NCI-H1417 (cell line): ENCODE measurements around the gene C20orf202.
"Not testable (repeated sequence)": the region's sequence is repeated elsewhere in the genome, so short reads cannot be mapped to it uniquely, and the experiment has no call there.

Source experiments
- DNase-seq, 3 experiments: peaks; one replicate each; lab custom pipeline; 2025; lab: John Stamatoyannopoulos, UW

The C20orf202 gene

DNA sequence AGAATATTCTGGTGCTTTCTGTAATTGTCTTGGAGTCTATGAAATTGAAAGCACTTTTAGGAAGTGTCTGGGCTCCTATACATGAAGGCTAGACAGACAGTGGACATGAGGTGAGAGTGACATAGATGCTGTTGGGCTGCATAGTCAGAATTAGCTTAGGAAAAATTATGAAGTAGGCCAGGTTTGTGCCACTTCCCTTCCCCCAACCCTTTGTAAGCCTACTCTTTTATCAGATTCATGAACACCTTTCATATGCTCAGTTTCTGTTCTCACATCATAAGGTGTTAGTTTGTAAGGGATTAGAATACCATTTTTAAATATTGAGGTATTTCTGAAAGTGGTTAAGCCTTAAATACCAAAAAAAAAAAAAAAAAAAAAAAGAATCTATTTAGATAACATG lies 44.4 kb downstream of the C20orf202 start:
- no peak for DNase-seq

GRCh38 chr20:1250282-1250681 lies 47.0 kb downstream of the C20orf202 start:
- not testable (repeated sequence) for DNase-seq

GRCh38 chr20:1252416-1252815 lies 49.2 kb downstream of the C20orf202 start:
- DNase-seq: no peak

GRCh38 chr20:1254254-1254653 lies 51.0 kb downstream of the C20orf202 start:
- no peak for DNase-seq

- DNase-seq: no peak
These were observed 52.4 kb downstream of the C20orf202 start for GRCh38 chr20:1255675-1256074.
